Prostate gland (tissue), 2 donors: Measurements from ENCODE around the gene ITGB2. TPM values are rescaled to one million over a fixed set of nuclear protein-coding genes. Genes with fewer than 3 reads are reported as not detected.
A peak's percentile ranks its signal among the peaks of the same experiment; 100 is the strongest.

Experiments used
- DNase-seq: peaks from one replicate; pipeline ENCODE4 v3.0.0-alpha.2; 2019; ENCODE audit warnings: low spot score
- H3K27ac ChIP-seq, 2 donors: fragments of 200-600 bp; sonication (generic); 2 replicates each; pipeline ENCODE4 v1.5.1; 2017 to 2019
- H3K27me3 ChIP-seq: fragments of 200-600 bp; sonication (generic); replicated peaks from 2 replicates; pipeline ENCODE4 v1.5.1; 2019; ENCODE audit not compliant: insufficient read depth
- H3K36me3 ChIP-seq, 2 donors: fragments of 200-600 bp; sonication (generic); 1 replicate in 1 of 2; 2 replicates in 1 of 2; pipeline versions ENCODE4 v1.5.1 to v1.8.1; 2017 to 2019
- H3K4me1 ChIP-seq: fragments of 200-600 bp; sonication (generic); replicated peaks from 2 replicates; pipeline ENCODE4 v1.5.1; 2019
- H3K4me3 ChIP-seq, 2 donors: fragments of 200-600 bp; sonication (generic); 2 replicates each; pipeline ENCODE4 v1.5.1; 2017 to 2019
- H3K9me3 ChIP-seq: fragments of 200-600 bp; sonication (generic); 2 replicates; pipeline ENCODE4 v1.5.1; 2017
- CTCF ChIP-seq, 4 experiments: fragments of 200-600 bp in 2 of 4; fragments of 450-650 bp in 2 of 4; sonication (generic) in 2 of 4; IDR thresholded peaks; 1 replicate in 3 of 4; 2 replicates in 1 of 4; pipeline ENCODE4 v1.5.1; 2016 to 2019; ENCODE audit warnings: antibody characterized with exemption in 4 of 4, mild to moderate bottlenecking in 2 of 4, moderate library complexity in 2 of 4
- POLR2A ChIP-seq: fragments of 450-650 bp; IDR thresholded peaks from one replicate; pipeline ENCODE4 v1.6.1; 2016; ENCODE audit warnings: antibody characterized with exemption, mild to moderate bottlenecking
- POLR2AphosphoS5 ChIP-seq: sonication (generic); formaldehyde crosslinking; IDR thresholded peaks from one replicate; pipeline ENCODE4 v1.6.1; 2017; ENCODE audit warnings: antibody characterized with exemption
- WGBS: methylation state at CpG from one replicate; pipeline ENCODE4 v1.1.5; 2018; 5-methylcytosine and 5-hydroxymethylcytosine counted together
- intact Hi-C: fragments of 100-400 bp; cut with DNase I; formaldehyde crosslinking; loops from one replicate; pipeline ENCODE4 v1.14.2; 2022
- total RNA-seq, 2 donors: library from RNA; depleted of rRNA; stranded (reverse); fragments of >200 nt; gene quantifications; one replicate each; pipeline ENCODE4 v1.1.0, GENCODE V29; 2016

ITGB2 gene
- 10 to 100 TPM; 23.1 to 56.1 TPM for total RNA-seq

- H3K4me1 ChIP-seq = no peaks in the 10 kb centered on the region
- no peaks in the 10 kb centered on the region for H3K27me3 ChIP-seq
- H3K4me3 ChIP-seq = peak within 1 kb of the TSS in 1 of 2 donors; percentile 9
- 66% methylated on average over 29 of the region's 29 CpGs for WGBS
- intact Hi-C loops = no loop called here
- no peaks in the 10 kb centered on the region for H3K9me3 ChIP-seq
- no peak within 1 kb of the TSS for H3K27ac ChIP-seq
- no peak for TF ChIP-seq CTCF (IDR thresholded peaks at IDR 0.05)
- no peak for TF ChIP-seq POLR2AphosphoS5
- no peak for TF ChIP-seq POLR2A
- DNase-seq = no peak
- H3K36me3 ChIP-seq = no peaks in the 10 kb centered on the region
Measured at GRCh38 chr21:44920694-44921604, at the start of gene ITGB2. Gene ITGB2 (minus strand): TSS chr21:44920899. CDS start chr21:44910782, 10,117 bp downstream.

GRCh38 chr21:44969931-44970755 lies 49.4 kb upstream of the ITGB2 start:
- Histone ChIP-seq H3K4me1 (no peaks in the 10 kb centered on the region), H3K27ac (no peak overlapping the region)
- TF ChIP-seq POLR2A (no peak), POLR2AphosphoS5 (no peak), CTCF (IDR thresholded peaks at IDR 0.05) (no peak)

GRCh38 chr21:44969066-44969670 lies 48.5 kb upstream of the ITGB2 start:
- intact Hi-C loops = no loop called here
- Histone ChIP-seq H3K36me3 (no peaks in the 10 kb centered on the region), H3K27me3 (no peaks in the 10 kb centered on the region), H3K9me3 (no peaks in the 10 kb centered on the region), H3K4me1 (no peaks in the 10 kb centered on the region), H3K4me3 (no peak overlapping the region), H3K27ac (no peak overlapping the region)
- no peak for TF ChIP-seq CTCF (IDR thresholded peaks at IDR 0.05)
- no peak for TF ChIP-seq POLR2AphosphoS5
- TF ChIP-seq POLR2A = no peak
- WGBS = 89% methylated on average over 20 of the region's 20 CpGs
- DNase-seq = no peak

More at GRCh38 chr21:44969931-44970755, 49.4 kb upstream of the ITGB2 start:
- intact Hi-C loops = no loop called here
- H3K4me3 ChIP-seq = no peak overlapping the region
- H3K36me3 ChIP-seq = no peaks in the 10 kb centered on the region
- WGBS = 80% methylated on average over 20 of the region's 24 CpGs
- no peaks in the 10 kb centered on the region for H3K9me3 ChIP-seq
- no peak for DNase-seq
- H3K27me3 ChIP-seq = no peaks in the 10 kb centered on the region

- no peak for DNase-seq
- Histone ChIP-seq H3K9me3 (no peaks in the 10 kb centered on the region), H3K36me3 (no peaks in the 10 kb centered on the region), H3K27ac (peak overlapping the region in 1 of 2 donors; percentile 4), H3K4me3 (no peak overlapping the region), H3K27me3 (no peaks in the 10 kb centered on the region), H3K4me1 (no peaks in the 10 kb centered on the region)
- intact Hi-C loops = no loop called here
- TF ChIP-seq CTCF (IDR thresholded peaks at IDR 0.05) = no peak
- no peak for TF ChIP-seq POLR2A
- no peak for TF ChIP-seq POLR2AphosphoS5
- 88% methylated on average over 19 of the region's 38 CpGs for WGBS
Measured at GRCh38 chr21:44967082-44968047, 46.7 kb upstream of the ITGB2 start.
